Measurements from ENCODE around the gene PLB1. TPM values are rescaled to one million over a fixed set of nuclear protein-coding genes. Genes with fewer than 3 reads are reported as not detected.
A peak's percentile ranks its signal among the peaks of the same experiment; 100 is the strongest.

The PLB1 gene
- polyA plus RNA-seq (2011; rRNA removed), result 0.26 and 0.34 TPM in 2 replicates
- polyA plus RNA-seq (2012; cell fraction: cytosol; rRNA removed), result 0.13 and 0.19 TPM in 2 replicates
- polyA plus RNA-seq (2012; cell fraction: nucleus; rRNA removed), result 0.37 and 0.75 TPM in 2 replicates
- polyA plus RNA-seq (2017; fragmentation: RNase III; extraction: RNeasy Plus Mini Kit Qiagen cat#74134 plus additional on column Dnase treatment), result 0.81 to 1.4 TPM (median 1.2 TPM) in 3 replicates
- 0.68 and 1.3 TPM in 2 replicates for polyA minus RNA-seq (2011; rRNA and poly(A)+ RNA removed)

- no peak for FAIRE-seq
- Histone ChIP-seq H3K4me2 (no peak within 1 kb of the TSS), H3K9me3 (no peaks in the 10 kb centered on the region), H3K4me1 (no peaks in the 10 kb centered on the region), H3K4me3 (no peak within 1 kb of the TSS), H3K27ac (no peak within 1 kb of the TSS)
- ChIA-PET POLR2A (no interaction called here), CTCF (interaction anchor here (1.2 to 1.5 kb wide), 3 partner anchors 10 to 261 kb away, joined by 3 to 5 read pairs (median 3); no protein-coding TSS in a partner anchor)
- TF ChIP-seq, protein P1, sequence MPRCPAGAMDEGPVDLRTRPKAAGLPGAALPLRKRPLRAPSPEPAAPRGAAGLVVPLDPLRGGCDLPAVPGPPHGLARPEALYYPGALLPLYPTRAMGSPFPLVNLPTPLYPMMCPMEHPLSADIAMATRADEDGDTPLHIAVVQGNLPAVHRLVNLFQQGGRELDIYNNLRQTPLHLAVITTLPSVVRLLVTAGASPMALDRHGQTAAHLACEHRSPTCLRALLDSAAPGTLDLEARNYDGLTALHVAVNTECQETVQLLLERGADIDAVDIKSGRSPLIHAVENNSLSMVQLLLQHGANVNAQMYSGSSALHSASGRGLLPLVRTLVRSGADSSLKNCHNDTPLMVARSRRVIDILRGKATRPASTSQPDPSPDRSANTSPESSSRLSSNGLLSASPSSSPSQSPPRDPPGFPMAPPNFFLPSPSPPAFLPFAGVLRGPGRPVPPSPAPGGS (IDR thresholded peaks at IDR 0.05), result no peak
- TF ChIP-seq MYC (IDR thresholded peaks at IDR 0.05; ENCODE audit: borderline replicate concordance, low read length) (no peak), JUNB (IDR thresholded peaks at IDR 0.05) (no peak), GATA3 (IDR thresholded peaks at IDR 0.05; ENCODE audit: borderline replicate concordance) (no peak), ZNF302 (CRISPR knock-in tag; IDR thresholded peaks at IDR 0.05) (no peak)
- DNase-seq (ENCODE audit: low read depth in 1 of 2, low spot score in 1 of 2), result no peak
- ATAC-seq, result no peak; a peak in 1 of 6 replicates
- WGBS (ENCODE audit: missing lambda C conversion rate), result 52% methylated on average over 14 of the region's 14 CpGs
Observed at GRCh38 chr2:28495551-28496250, at the start of gene PLB1. Gene PLB1 (plus strand): TSS chr2:28496060. CDS start chr2:28496115, 55 bp downstream.

GRCh38 chr2:28446531-28446930 lies 49.3 kb upstream of the PLB1 start:
- ChIA-PET POLR2A (interaction anchor here (0.6 kb wide), 1 partner anchor 728 kb away, joined by 4 read pairs; no protein-coding TSS in a partner anchor), CTCF (interaction anchor here (0.7 to 2.8 kb wide), 12 partner anchors 9 to 764 kb away, joined by 3 to 13 read pairs (median 5); no protein-coding TSS in a partner anchor)
- TF ChIP-seq ZC3H11A (IDR thresholded peaks at IDR 0.05) (no peak), SREBF2 (IDR thresholded peaks at IDR 0.05) (no peak), NFE2L2 (conservative IDR thresholded peaks at IDR 0.05; ENCODE audit: low read length) (no peak), CBX8 (IDR thresholded peaks at IDR 0.05) (no peak), ZNF302 (CRISPR knock-in tag; IDR thresholded peaks at IDR 0.05) (no peak), FOSB (CRISPR knock-in tag; IDR thresholded peaks at IDR 0.05) (no peak), CEBPB (IDR thresholded peaks at IDR 0.05) (no peak), FOSL2 (IDR thresholded peaks at IDR 0.05) (no peak), FOSL2 (CRISPR knock-in tag; IDR thresholded peaks at IDR 0.05) (no peak), TFCP2L1 (CRISPR knock-in tag; IDR thresholded peaks at IDR 0.05) (no peak), HOXB13 (CRISPR knock-in tag; IDR thresholded peaks at IDR 0.05; ENCODE audit: low read depth) (no peak), CTCF (IDR thresholded peaks at IDR 0.05) (no peak), RCOR1 (IDR thresholded peaks at IDR 0.05; ENCODE audit: low read depth, low read length) (no peak), HDAC2 (IDR thresholded peaks at IDR 0.05) (no peak), NR3C1 (IDR thresholded peaks at IDR 0.05) (no peak), ELK1 (IDR thresholded peaks at IDR 0.05; ENCODE audit: low read depth, low read length) (no peak), FOXS1 (CRISPR knock-in tag; IDR thresholded peaks at IDR 0.05) (no peak), EHF (CRISPR knock-in tag; IDR thresholded peaks at IDR 0.05) (no peak), EP300 (IDR thresholded peaks at IDR 0.05) (no peak), RAD21 (conservative IDR thresholded peaks at IDR 0.05 in 1 of 2, IDR thresholded peaks at IDR 0.05 in 1 of 2) (no peak)
- DNase-seq (ENCODE audit: low read depth in 1 of 2, low spot score in 1 of 2), result no peak
- ATAC-seq, result no peak
- H3K4me3 ChIP-seq, result no peak overlapping the region
- H3K9me3 ChIP-seq, result 0 out of 3 replicates have a peak, but pooled peaks cover 2% of the 10 kb centered on the region
- H3K27ac ChIP-seq, result peak overlapping the region; percentile 70 to 87
- no peak for FAIRE-seq
- peak overlapping the region; percentile 65 for H3K4me2 ChIP-seq
- H3K4me1 ChIP-seq, result peaks cover 72% of the 10 kb centered on the region

All from A549 (cell line).